ENCODE data around the gene H3-3A. TPM values are rescaled to one million over a fixed set of nuclear protein-coding genes. Genes with fewer than 3 reads are reported as not detected.

Gene H3-3A
- polyA plus RNA-seq, 1 donor from 2014 or later = 2,124 TPM

DNA sequence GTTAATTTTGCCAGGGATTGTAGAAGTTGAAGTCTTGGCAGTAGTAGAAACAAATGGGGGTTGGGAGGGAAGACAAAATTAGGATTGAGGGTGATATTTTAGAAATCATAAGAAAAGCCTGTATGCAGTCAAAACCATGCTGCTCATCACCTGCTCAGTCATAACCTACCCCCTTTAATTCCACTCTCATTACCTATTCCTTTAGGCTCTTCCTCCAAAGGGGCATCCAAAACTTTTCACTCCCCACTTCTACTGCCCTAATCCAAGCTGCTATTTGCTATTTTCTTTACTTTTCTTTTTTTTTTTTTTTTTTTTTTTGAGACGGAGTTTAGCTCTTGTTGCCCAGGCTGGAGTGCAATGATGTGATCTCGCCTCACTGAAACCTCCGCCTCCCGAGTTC is 11.5 kb downstream of the H3-3A start:
- H3K27me3 ChIP-seq (ENCODE audit: insufficient read depth, low read depth, low read length) = no peaks in the 10 kb centered on the region
- no peak overlapping the region for H3K27ac ChIP-seq (ENCODE audit: low read length)
- no peak overlapping the region for H2AFZ ChIP-seq (ENCODE audit: low read depth, low read length)
- no peaks in the 10 kb centered on the region for H3K9me2 ChIP-seq (ENCODE audit: insufficient read depth, low read length)
- H3K9ac ChIP-seq (ENCODE audit: low read length) = no peak overlapping the region
- peaks cover 5% of the 10 kb centered on the region for H3K36me3 ChIP-seq (ENCODE audit: insufficient read depth, low read length)
- no peak overlapping the region for H3K4me3 ChIP-seq (ENCODE audit: low read length)
- peaks cover 31% of the 10 kb centered on the region for H4K20me1 ChIP-seq (ENCODE audit: insufficient read depth)
- no peaks in the 10 kb centered on the region for H3F3A ChIP-seq (ENCODE audit: insufficient read depth, low read length, poor library complexity, severe bottlenecking)
- H3K4me2 ChIP-seq (ENCODE audit: low read length) = no peak overlapping the region
- peaks cover 32% of the 10 kb centered on the region for H3K79me2 ChIP-seq (replicated peaks; ENCODE audit: insufficient read depth, low read length)
- no peaks in the 10 kb centered on the region for H3K9me3 ChIP-seq (ENCODE audit: low read length)
- TF ChIP-seq EP300 (conservative IDR thresholded peaks at IDR 0.05; ENCODE audit: poor library complexity, severe bottlenecking) (no peak), EZH2 (IDR thresholded peaks at IDR 0.05; ENCODE audit: borderline replicate concordance, insufficient read depth, low read length, poor library complexity, severe bottlenecking) (no peak), CTCF (IDR thresholded peaks at IDR 0.05; ENCODE audit: poor library complexity, severe bottlenecking) (no peak)

DNA sequence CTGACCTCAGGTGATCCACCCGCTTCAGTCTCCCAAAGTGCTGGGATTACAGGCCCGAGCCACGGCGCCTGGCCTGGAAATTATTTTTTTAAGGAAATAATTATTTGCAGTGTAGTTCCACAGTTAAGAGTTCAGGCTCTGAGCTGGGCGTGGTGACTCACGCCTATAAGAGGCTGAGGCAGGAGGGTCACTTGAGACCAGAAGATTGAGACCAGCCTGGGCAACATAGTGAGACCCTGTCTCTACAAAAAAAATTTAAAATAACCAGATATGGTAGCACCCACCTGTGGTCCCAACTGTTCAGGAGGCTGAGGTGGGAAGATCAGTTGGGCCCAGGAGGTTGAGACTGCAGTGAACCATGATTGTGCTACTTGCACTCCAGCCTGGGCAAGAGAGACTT is 13.9 kb downstream of the H3-3A start:
- no peaks in the 10 kb centered on the region for H3K9me2 ChIP-seq (ENCODE audit: insufficient read depth, low read length)
- no peak overlapping the region for H3K4me2 ChIP-seq (ENCODE audit: low read length)
- H3K9me3 ChIP-seq (ENCODE audit: low read length) = no peaks in the 10 kb centered on the region
- H3K79me2 ChIP-seq (replicated peaks; ENCODE audit: insufficient read depth, low read length) = peaks cover 14% of the 10 kb centered on the region
- peaks cover 18% of the 10 kb centered on the region for H4K20me1 ChIP-seq (ENCODE audit: insufficient read depth)
- H3F3A ChIP-seq (ENCODE audit: insufficient read depth, low read length, poor library complexity, severe bottlenecking) = no peaks in the 10 kb centered on the region
- no peak overlapping the region for H2AFZ ChIP-seq (ENCODE audit: low read depth, low read length)
- no peak overlapping the region for H3K9ac ChIP-seq (ENCODE audit: low read length)
- TF ChIP-seq RAD21 (conservative IDR thresholded peaks at IDR 0.05) (no peak), TAF1 (IDR thresholded peaks at IDR 0.05; ENCODE audit: low read depth) (no peak), MXI1 (conservative IDR thresholded peaks at IDR 0.05; ENCODE audit: poor library complexity, severe bottlenecking) (no peak)
- no peak overlapping the region for H3K27ac ChIP-seq (ENCODE audit: low read length)
- no peak overlapping the region for H3K4me3 ChIP-seq (ENCODE audit: low read length)
- no peaks in the 10 kb centered on the region for H3K36me3 ChIP-seq (ENCODE audit: insufficient read depth, low read length)
- H3K27me3 ChIP-seq (ENCODE audit: insufficient read depth, low read depth, low read length) = no peaks in the 10 kb centered on the region

- Histone ChIP-seq H3K27ac (ENCODE audit: low read length) (no peak overlapping the region), H3K79me2 (replicated peaks; ENCODE audit: insufficient read depth, low read length) (no peaks in the 10 kb centered on the region), H3K27me3 (ENCODE audit: insufficient read depth, low read depth, low read length) (peaks cover 8% of the 10 kb centered on the region), H3F3A (ENCODE audit: insufficient read depth, low read length, poor library complexity, severe bottlenecking) (no peaks in the 10 kb centered on the region), H3K36me3 (ENCODE audit: insufficient read depth, low read length) (no peaks in the 10 kb centered on the region), H3K4me2 (ENCODE audit: low read length) (no peak overlapping the region), H3K9me3 (ENCODE audit: low read length) (no peaks in the 10 kb centered on the region), H3K9me2 (ENCODE audit: insufficient read depth, low read length) (no peaks in the 10 kb centered on the region), H3K9ac (ENCODE audit: low read length) (no peak overlapping the region), H2AFZ (ENCODE audit: low read depth, low read length) (no peak overlapping the region), H4K20me1 (ENCODE audit: insufficient read depth) (peaks cover 3% of the 10 kb centered on the region), H3K4me3 (ENCODE audit: low read length) (no peak overlapping the region)
- TF ChIP-seq SMC3 (conservative IDR thresholded peaks at IDR 0.05; ENCODE audit: poor library complexity) = no peak
- no peak for TF ChIP-seq RAD21 (conservative IDR thresholded peaks at IDR 0.05)
- no peak for TF ChIP-seq MXI1 (conservative IDR thresholded peaks at IDR 0.05; ENCODE audit: poor library complexity, severe bottlenecking)
- TF ChIP-seq TAF1 (IDR thresholded peaks at IDR 0.05; ENCODE audit: low read depth) = no peak
- TF ChIP-seq, protein P1, sequence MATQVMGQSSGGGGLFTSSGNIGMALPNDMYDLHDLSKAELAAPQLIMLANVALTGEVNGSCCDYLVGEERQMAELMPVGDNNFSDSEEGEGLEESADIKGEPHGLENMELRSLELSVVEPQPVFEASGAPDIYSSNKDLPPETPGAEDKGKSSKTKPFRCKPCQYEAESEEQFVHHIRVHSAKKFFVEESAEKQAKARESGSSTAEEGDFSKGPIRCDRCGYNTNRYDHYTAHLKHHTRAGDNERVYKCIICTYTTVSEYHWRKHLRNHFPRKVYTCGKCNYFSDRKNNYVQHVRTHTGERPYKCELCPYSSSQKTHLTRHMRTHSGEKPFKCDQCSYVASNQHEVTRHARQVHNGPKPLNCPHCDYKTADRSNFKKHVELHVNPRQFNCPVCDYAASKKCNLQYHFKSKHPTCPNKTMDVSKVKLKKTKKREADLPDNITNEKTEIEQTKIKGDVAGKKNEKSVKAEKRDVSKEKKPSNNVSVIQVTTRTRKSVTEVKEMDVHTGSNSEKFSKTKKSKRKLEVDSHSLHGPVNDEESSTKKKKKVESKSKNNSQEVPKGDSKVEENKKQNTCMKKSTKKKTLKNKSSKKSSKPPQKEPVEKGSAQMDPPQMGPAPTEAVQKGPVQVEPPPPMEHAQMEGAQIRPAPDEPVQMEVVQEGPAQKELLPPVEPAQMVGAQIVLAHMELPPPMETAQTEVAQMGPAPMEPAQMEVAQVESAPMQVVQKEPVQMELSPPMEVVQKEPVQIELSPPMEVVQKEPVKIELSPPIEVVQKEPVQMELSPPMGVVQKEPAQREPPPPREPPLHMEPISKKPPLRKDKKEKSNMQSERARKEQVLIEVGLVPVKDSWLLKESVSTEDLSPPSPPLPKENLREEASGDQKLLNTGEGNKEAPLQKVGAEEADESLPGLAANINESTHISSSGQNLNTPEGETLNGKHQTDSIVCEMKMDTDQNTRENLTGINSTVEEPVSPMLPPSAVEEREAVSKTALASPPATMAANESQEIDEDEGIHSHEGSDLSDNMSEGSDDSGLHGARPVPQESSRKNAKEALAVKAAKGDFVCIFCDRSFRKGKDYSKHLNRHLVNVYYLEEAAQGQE (IDR thresholded peaks at IDR 0.05; ENCODE audit: borderline replicate concordance) = no peak
- no peak for TF ChIP-seq POLR2AphosphoS5 (IDR thresholded peaks at IDR 0.05)
- TF ChIP-seq EZH2 (IDR thresholded peaks at IDR 0.05; ENCODE audit: borderline replicate concordance, insufficient read depth, low read length, poor library complexity, severe bottlenecking) = no peak
- TF ChIP-seq EP300 (conservative IDR thresholded peaks at IDR 0.05; ENCODE audit: poor library complexity, severe bottlenecking) = no peak
- no peak for TF ChIP-seq CTCF (IDR thresholded peaks at IDR 0.05; ENCODE audit: poor library complexity, severe bottlenecking)
Observed at GRCh38 chr1:226078374-226078773, 15.9 kb downstream of the H3-3A start.

Data from neural cell (in vitro differentiated cells).